T-helper 17 cell (primary cell): ENCODE data around the gene EIF4E3. TPM values are rescaled to one million over a fixed set of nuclear protein-coding genes. Genes with fewer than 3 reads are reported as not detected.

Experiments used
- ATAC-seq: fragments of 150-1000 bp; cut with Tn5 transposase; 2 replicates; pipeline ENCODE4 v1.10.0; 2021; ENCODE audit warnings: mild to moderate bottlenecking, moderate library complexity
- DNase-seq, 3 donors: peaks; one replicate each; pipeline versions ENCODE4 v3.0.0 to v3.0.0-alpha.2; 2020 to 2021
- H3K9me3 ChIP-seq: one replicate; pipeline ENCODE4 v1.7.0; 2013; ENCODE audit warnings: low read length, mild to moderate bottlenecking; ENCODE audit not compliant: control insufficient read depth, poor library complexity, severe bottlenecking
- H3K27ac Mint-ChIP-seq: one replicate; pipeline ENCODE4 v1.8.0; 2022; ENCODE audit warnings: mild to moderate bottlenecking, moderate library complexity, mixed read lengths
- H3K27me3 Mint-ChIP-seq: one replicate; pipeline ENCODE4 v1.8.0; 2022; ENCODE audit warnings: mixed read lengths
- H3K36me3 Mint-ChIP-seq: one replicate; pipeline ENCODE4 v1.8.0; 2022; ENCODE audit warnings: low read depth, mixed read lengths
- H3K4me1 Mint-ChIP-seq: one replicate; pipeline ENCODE4 v1.8.0; 2022; ENCODE audit warnings: mild to moderate bottlenecking, mixed read lengths
- H3K4me3 Mint-ChIP-seq: one replicate; pipeline ENCODE4 v1.8.0; 2022; ENCODE audit warnings: mild to moderate bottlenecking, moderate library complexity, mixed read lengths
- total RNA-seq, 4 donors: library from RNA in 2 of 4; stranded (reverse) in 2 of 4; gene quantifications; one replicate each; pipeline ENCODE4 v1.2.3 and lab custom pipeline; 2022 to 2026

The EIF4E3 gene
- total RNA-seq, result 10 to 100 TPM; 41.4 to 63.7 TPM
- 82.2 to 88.5 reads per million in 2 donors for total RNA-seq (lab: John Stamatoyannopoulos, UW)

DNA sequence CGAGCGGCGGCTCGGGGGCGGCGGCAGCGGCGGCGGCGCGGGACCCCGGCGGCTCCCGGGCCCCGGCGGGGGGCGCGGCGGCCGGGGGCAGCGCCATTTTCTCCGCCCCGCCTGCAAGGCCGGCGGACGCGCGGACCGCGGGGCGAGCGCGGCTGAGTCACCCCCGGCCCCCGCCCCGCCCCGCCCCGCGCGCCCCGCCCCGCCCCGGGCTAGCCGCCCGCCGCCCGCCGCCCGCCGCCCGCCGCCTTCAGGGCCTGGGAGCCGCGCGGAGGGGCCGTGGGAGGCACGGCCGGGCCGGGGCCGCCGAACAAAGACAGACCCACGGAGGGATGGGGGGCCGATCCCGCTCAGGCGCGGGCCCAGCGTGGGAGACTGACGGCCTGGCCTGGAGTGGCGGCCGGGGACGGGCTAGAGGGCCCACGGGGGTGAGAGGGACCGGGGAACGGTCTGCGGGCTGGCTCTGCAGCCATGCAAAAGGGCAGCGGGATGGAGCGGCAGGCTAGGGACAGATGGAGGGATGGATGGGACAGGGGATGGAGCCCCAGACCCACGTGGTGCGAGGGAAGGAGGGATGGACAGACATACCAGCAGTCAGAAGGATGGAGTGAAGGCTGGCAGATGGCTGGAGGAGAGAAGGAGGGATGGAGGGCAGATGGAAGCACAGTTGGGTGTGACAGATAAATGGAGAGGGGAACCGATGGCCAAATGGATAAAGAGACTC is at the start of gene EIF4E3:
TSS of gene EIF4E3 (minus strand) at position 132 of the 721 bp plus-strand sequence. CDS start at position 97, 35 bp downstream.
- H3K4me3 Mint-ChIP-seq, result peak within 1 kb of the TSS; percentile 96
- peak within 1 kb of the TSS; percentile 96 for H3K27ac Mint-ChIP-seq
- ATAC-seq (peak; percentile 51), DNase-seq (peak in 2 of 3 donors; percentile 50 to 61)
- H3K36me3 Mint-ChIP-seq, result peaks cover 8% of the 10 kb centered on the region
- H3K4me1 Mint-ChIP-seq, result peaks cover 71% of the 10 kb centered on the region
- H3K9me3 ChIP-seq, result no peaks in the 10 kb centered on the region
- H3K27me3 Mint-ChIP-seq, result no peaks in the 10 kb centered on the region

GRCh38 chr3:71771884-71772283 is 46.7 kb upstream of the EIF4E3 start:
- H3K9me3 ChIP-seq, result no peaks in the 10 kb centered on the region
- DNase-seq (no peak), ATAC-seq (no peak)
- Mint-ChIP-seq H3K27ac (no peak overlapping the region), H3K4me3 (no peak overlapping the region), H3K36me3 (no peaks in the 10 kb centered on the region), H3K4me1 (no peaks in the 10 kb centered on the region), H3K27me3 (peaks cover 36% of the 10 kb centered on the region)

GRCh38 chr3:71771126-71771525 is 45.9 kb upstream of the EIF4E3 start:
- ATAC-seq (no peak), DNase-seq (no peak)
- no peak overlapping the region for H3K4me3 Mint-ChIP-seq
- H3K27me3 Mint-ChIP-seq, result peaks cover 28% of the 10 kb centered on the region
- no peaks in the 10 kb centered on the region for H3K4me1 Mint-ChIP-seq
- no peaks in the 10 kb centered on the region for H3K9me3 ChIP-seq
- H3K36me3 Mint-ChIP-seq, result no peaks in the 10 kb centered on the region
- no peak overlapping the region for H3K27ac Mint-ChIP-seq

DNA sequence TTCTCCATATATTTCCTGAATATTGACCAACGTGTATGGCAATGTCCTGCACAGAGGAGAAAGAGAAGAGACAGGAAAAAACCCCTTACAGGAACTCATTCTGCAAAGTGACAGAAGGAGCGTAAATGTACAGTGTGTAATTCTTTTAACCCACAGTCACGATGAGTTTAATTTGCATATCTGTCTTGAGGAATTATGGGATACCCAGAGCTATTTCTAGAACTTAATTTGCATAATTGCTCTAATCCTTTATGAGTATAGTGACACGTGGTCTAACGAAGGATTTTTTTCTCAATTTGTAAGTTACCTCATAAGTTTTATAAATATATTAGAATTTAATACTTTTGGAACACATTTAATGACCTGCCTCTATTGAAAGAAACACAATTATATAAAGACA is 38.2 kb upstream of the EIF4E3 start:
- Mint-ChIP-seq H3K4me1 (no peaks in the 10 kb centered on the region), H3K36me3 (peaks cover 2% of the 10 kb centered on the region), H3K4me3 (no peak overlapping the region), H3K27ac (no peak overlapping the region), H3K27me3 (peaks cover 36% of the 10 kb centered on the region)
- no peaks in the 10 kb centered on the region for H3K9me3 ChIP-seq
- no peak for ATAC-seq
- DNase-seq, result no peak

- Mint-ChIP-seq H3K4me1 (peaks cover 6% of the 10 kb centered on the region), H3K36me3 (peaks cover 2% of the 10 kb centered on the region), H3K27ac (no peak overlapping the region), H3K4me3 (no peak overlapping the region), H3K27me3 (peaks cover 38% of the 10 kb centered on the region)
- ATAC-seq (no peak), DNase-seq (no peak)
- H3K9me3 ChIP-seq, result no peaks in the 10 kb centered on the region
These were observed 34.9 kb upstream of the EIF4E3 start for GRCh38 chr3:71760140-71760539.

DNA sequence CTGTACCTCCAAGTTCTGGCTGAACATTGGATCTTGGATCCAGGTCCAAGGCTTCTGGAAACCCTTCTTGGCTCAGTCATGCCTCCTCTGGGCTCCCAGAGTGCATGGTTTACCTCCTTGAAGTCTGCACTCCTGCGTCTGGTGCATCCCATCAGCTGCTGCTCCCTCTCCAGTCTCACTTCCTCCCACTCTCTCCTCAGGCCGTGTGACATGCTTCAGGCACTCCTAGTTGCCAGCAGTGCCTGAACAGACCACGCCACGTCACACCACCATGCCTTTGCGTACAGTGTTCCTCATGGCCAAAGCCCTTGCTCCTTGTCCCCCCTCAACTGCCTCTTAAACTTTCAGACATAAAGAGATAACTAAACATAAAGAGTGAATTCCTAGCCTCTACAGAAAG is 34.2 kb upstream of the EIF4E3 start:
- H3K9me3 ChIP-seq, result no peaks in the 10 kb centered on the region
- Mint-ChIP-seq H3K4me3 (peak overlapping the region; percentile 46), H3K4me1 (peaks cover 6% of the 10 kb centered on the region), H3K27me3 (peaks cover 40% of the 10 kb centered on the region), H3K36me3 (peaks cover 2% of the 10 kb centered on the region), H3K27ac (no peak overlapping the region)
- ATAC-seq (no peak), DNase-seq (no peak)

DNA sequence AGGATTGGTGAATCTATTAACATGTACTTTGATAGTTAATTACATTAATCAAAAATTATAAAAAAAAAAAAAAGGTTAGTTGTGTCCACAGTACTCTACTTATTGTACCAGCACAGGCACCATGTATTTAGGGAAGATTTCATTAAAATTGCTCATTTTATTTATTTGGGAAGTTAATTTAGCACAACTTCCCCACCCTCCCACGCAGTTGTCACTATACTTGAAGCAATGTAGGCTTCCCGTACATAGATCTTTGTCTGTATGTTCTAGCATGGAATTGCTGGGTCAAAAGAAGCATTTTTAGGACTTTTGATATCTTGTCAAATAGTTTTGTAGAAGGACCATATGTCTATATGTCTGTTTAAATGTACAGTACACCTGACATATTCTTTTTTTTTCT is 32.9 kb upstream of the EIF4E3 start:
- peaks cover 6% of the 10 kb centered on the region for H3K4me1 Mint-ChIP-seq
- H3K27me3 Mint-ChIP-seq, result peaks cover 36% of the 10 kb centered on the region
- peaks cover 2% of the 10 kb centered on the region for H3K36me3 Mint-ChIP-seq
- DNase-seq (no peak), ATAC-seq (no peak)
- H3K4me3 Mint-ChIP-seq, result no peak overlapping the region
- no peaks in the 10 kb centered on the region for H3K9me3 ChIP-seq
- H3K27ac Mint-ChIP-seq, result no peak overlapping the region

GRCh38 chr3:71754610-71755253 is 29.5 kb upstream of the EIF4E3 start:
- Mint-ChIP-seq H3K4me3 (peak overlapping the region; percentile 89), H3K27me3 (peaks cover 42% of the 10 kb centered on the region), H3K27ac (peak overlapping the region; percentile 29), H3K36me3 (peaks cover 2% of the 10 kb centered on the region), H3K4me1 (peaks cover 6% of the 10 kb centered on the region)
- H3K9me3 ChIP-seq, result no peaks in the 10 kb centered on the region
- DNase-seq (no peak), ATAC-seq (no peak)

GRCh38 chr3:71753701-71754609 is 28.8 kb upstream of the EIF4E3 start, which contains the start of gene GPR27:
GPR27 (plus strand) TSS chr3:71753855; CDS start chr3:71754050, 195 bp downstream.
- Mint-ChIP-seq H3K4me1 (peaks cover 6% of the 10 kb centered on the region), H3K36me3 (no peaks in the 10 kb centered on the region), H3K27me3 (peaks cover 34% of the 10 kb centered on the region), H3K27ac (peak within 1 kb of the TSS; percentile 43), H3K4me3 (peak within 1 kb of the TSS; percentile 89)
- peak; percentile 78 for ATAC-seq
- no peaks in the 10 kb centered on the region for H3K9me3 ChIP-seq
- DNase-seq, result no peak

DNA sequence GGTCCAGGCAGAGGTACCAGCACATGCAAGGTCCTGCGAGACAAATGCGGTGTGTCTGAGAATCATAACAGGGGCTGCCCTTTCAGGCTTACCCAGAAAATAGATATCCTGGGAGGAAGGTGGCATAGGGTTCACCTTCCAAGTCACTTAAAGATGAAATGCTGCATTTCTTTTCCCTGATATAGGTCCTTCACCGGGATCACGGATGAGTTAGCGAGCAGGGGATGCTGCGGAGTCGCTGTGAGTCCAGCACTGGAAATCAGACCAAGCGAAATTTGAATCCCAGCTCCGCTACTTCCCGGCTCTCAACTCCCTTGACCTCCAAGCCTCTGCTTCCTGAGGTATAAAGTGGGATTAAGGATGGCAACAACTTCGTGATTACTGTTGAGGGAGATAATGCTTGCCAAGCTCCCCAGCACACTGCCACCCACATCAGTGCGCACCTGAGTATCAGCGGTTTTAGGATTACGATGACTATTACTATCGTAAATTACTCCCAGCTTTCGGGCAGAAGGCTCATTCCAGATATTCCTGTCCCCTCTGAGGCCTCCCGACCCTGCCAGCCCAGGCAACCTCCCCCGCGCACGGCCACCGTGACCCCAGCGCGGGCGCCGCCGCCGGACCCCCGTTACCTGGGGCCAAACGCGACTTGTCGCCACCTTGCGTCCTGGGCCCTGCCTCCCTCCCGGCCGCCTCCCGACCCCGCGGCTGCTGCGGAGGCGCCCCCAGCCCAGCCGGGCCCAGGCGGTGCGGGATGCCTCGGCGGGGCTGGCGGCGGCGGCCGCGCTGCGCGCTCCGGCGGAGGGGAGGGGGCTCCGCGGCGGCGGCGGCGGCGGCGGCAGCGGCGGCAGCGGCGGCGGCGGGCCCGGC is 27.9 kb upstream of the EIF4E3 start:
- H3K4me3 Mint-ChIP-seq, result peak overlapping the region; percentile 73
- H3K4me1 Mint-ChIP-seq, result peaks cover 6% of the 10 kb centered on the region
- no peak for DNase-seq
- ATAC-seq, result peak; percentile 34
- H3K27ac Mint-ChIP-seq, result peak overlapping the region; percentile 43
- H3K27me3 Mint-ChIP-seq, result peaks cover 33% of the 10 kb centered on the region
- no peaks in the 10 kb centered on the region for H3K9me3 ChIP-seq
- H3K36me3 Mint-ChIP-seq, result no peaks in the 10 kb centered on the region

- ATAC-seq (no peak), DNase-seq (no peak)
- Mint-ChIP-seq H3K36me3 (no peaks in the 10 kb centered on the region), H3K27me3 (peaks cover 33% of the 10 kb centered on the region), H3K4me1 (peaks cover 4% of the 10 kb centered on the region), H3K27ac (no peak overlapping the region), H3K4me3 (no peak overlapping the region)
- no peaks in the 10 kb centered on the region for H3K9me3 ChIP-seq
These were observed 26.4 kb upstream of the EIF4E3 start for GRCh38 chr3:71751602-71752001.

- H3K9me3 ChIP-seq, result peaks cover 5% of the 10 kb centered on the region
- Mint-ChIP-seq H3K27ac (no peak overlapping the region), H3K36me3 (no peaks in the 10 kb centered on the region), H3K4me3 (no peak overlapping the region), H3K4me1 (no peaks in the 10 kb centered on the region), H3K27me3 (no peaks in the 10 kb centered on the region)
- no peak for ATAC-seq
- no peak for DNase-seq
These were observed 19.5 kb upstream of the EIF4E3 start for GRCh38 chr3:71744738-71745137.
